ENCODE results near the gene NCOA1. TPM values are rescaled to one million over a fixed set of nuclear protein-coding genes. Genes with fewer than 3 reads are reported as not detected.

NCOA1 gene
- total and polyA plus RNA-seq, 10 of the 15 experiments (the other 5 are each of a cell fraction or from before 2014, with no cell fraction given) = 1.8 to 35.6 (median 6.1) TPM

DNA sequence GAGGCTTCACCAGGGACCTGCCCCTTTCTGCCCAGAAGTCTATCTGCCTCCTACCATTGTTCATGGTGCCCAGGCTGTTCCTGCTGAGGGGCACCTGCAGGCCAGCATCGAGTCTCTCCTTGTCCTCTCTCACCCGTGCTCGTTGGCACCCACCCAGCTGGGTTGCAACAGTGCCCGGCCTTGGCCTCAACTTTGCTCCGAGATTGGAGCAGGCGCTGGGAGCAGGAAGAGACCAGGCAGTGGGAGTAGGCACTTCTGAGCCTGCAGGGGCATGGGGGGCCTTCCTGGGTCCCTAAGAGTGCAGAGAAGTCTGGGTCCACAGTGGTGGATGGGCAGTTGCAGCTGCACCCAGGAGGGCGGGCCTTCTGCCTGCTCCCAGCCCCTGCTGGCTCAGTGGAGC, 75.6 kb downstream of the NCOA1 start:
- ChIA-PET RAD21 (ENCODE audit: unreplicated experiment) (no interaction called here), SMC1A (ENCODE audit: uncharacterized antibody, unreplicated experiment) (interaction anchor here (1.0 kb wide), 2 partner anchors 10 to 12 kb away, joined by 3 read pairs; no protein-coding TSS in a partner anchor), POLR2A (no interaction called here), CTCF (no interaction called here)
- WGBS (ENCODE audit: insufficient coverage, insufficient replicate concordance, low lambda C conversion rate, missing lambda C conversion rate) = 89% methylated on average over 7 of the region's 7 CpGs
- H4K20me1 ChIP-seq (ENCODE audit: control insufficient read depth, insufficient read depth) = no peaks in the 10 kb centered on the region
- in situ Hi-C loops (cut with MboI) = no loop called here
- H2AFZ ChIP-seq (ENCODE audit: control insufficient read depth, low read depth, low read length) = no peak overlapping the region
- DNase-seq (ENCODE audit: low read depth, low spot score) (no peak), FAIRE-seq (no peak), ATAC-seq (no peak)
- no peaks in the 10 kb centered on the region for H3K27me3 ChIP-seq (replicated peaks in 1 of 2; ENCODE audit: control insufficient read depth in 2 of 2, insufficient read depth in 2 of 2, low read length in 1 of 2)
- no TSS peak for BruUV-seq (replicated peaks)
- peaks cover 11% of the 10 kb centered on the region; the same call in 1 of the 3 replicates for H3K9me3 ChIP-seq (replicated peaks; ENCODE audit: control insufficient read depth, insufficient read depth, low read length)
- H3K79me2 ChIP-seq (ENCODE audit: control insufficient read depth, insufficient read depth, low read length) = no peaks in the 10 kb centered on the region
- H3K4me3 ChIP-seq = no peak overlapping the region
- no peak overlapping the region for H3K9ac ChIP-seq (ENCODE audit: control insufficient read depth, insufficient read depth, low read length)
- no peaks in the 10 kb centered on the region for H3K4me1 ChIP-seq (ENCODE audit: control insufficient read depth, insufficient read depth, low read length)
- intact Hi-C loops (cut with micrococcal nuclease; ENCODE audit: unreplicated experiment) = no loop called here
- H3K27ac ChIP-seq (ENCODE audit: control insufficient read depth, insufficient read depth) = no peak overlapping the region
- no peak overlapping the region for H3K4me2 ChIP-seq (ENCODE audit: control insufficient read depth, insufficient read depth)
- peaks cover 0 to 9% of the 10 kb centered on the region in 2 experiments; a peak in 2 of 4 replicates for H3K36me3 ChIP-seq (ENCODE audit: control insufficient read depth in 2 of 2, insufficient read depth in 2 of 2, low read length in 1 of 2)
- TF ChIP-seq CHD4 (IDR thresholded peaks at IDR 0.05) (no peak), POLR2AphosphoS2 (IDR thresholded peaks at IDR 0.05; ENCODE audit: low read depth, low read length) (no peak), RBBP5 (conservative IDR thresholded peaks at IDR 0.05) (no peak), ASH2L (IDR thresholded peaks at IDR 0.05; ENCODE audit: borderline replicate concordance, low read depth) (no peak), CEBPB (IDR thresholded peaks at IDR 0.05; ENCODE audit: borderline replicate concordance in 1 of 2, low read depth in 2 of 2, low read length in 2 of 2) (no peak), RELA (IDR thresholded peaks at IDR 0.05; ENCODE audit: borderline replicate concordance, partially characterized antibody) (no peak), ZNF687 (IDR thresholded peaks at IDR 0.05) (no peak), ZBTB11 (CRISPR knock-in tag; IDR thresholded peaks at IDR 0.05) (no peak), POLR2A (IDR thresholded peaks at IDR 0.05; ENCODE audit: low read depth, low read length) (no peak), MLLT1 (IDR thresholded peaks at IDR 0.05) (no peak)
- TF ChIP-seq, protein P1, sequence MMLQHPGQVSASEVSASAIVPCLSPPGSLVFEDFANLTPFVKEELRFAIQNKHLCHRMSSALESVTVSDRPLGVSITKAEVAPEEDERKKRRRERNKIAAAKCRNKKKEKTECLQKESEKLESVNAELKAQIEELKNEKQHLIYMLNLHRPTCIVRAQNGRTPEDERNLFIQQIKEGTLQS (IDR thresholded peaks at IDR 0.05; ENCODE audit: borderline replicate concordance, extremely low read depth, low read depth, low read length) = no peak
- TF ChIP-seq, protein P2, sequence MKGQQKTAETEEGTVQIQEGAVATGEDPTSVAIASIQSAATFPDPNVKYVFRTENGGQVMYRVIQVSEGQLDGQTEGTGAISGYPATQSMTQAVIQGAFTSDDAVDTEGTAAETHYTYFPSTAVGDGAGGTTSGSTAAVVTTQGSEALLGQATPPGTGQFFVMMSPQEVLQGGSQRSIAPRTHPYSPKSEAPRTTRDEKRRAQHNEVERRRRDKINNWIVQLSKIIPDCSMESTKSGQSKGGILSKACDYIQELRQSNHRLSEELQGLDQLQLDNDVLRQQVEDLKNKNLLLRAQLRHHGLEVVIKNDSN (IDR thresholded peaks at IDR 0.05; ENCODE audit: borderline replicate concordance, extremely low read length, insufficient read depth, low read depth, low read length) = no peak
- TF ChIP-seq, protein P3, sequence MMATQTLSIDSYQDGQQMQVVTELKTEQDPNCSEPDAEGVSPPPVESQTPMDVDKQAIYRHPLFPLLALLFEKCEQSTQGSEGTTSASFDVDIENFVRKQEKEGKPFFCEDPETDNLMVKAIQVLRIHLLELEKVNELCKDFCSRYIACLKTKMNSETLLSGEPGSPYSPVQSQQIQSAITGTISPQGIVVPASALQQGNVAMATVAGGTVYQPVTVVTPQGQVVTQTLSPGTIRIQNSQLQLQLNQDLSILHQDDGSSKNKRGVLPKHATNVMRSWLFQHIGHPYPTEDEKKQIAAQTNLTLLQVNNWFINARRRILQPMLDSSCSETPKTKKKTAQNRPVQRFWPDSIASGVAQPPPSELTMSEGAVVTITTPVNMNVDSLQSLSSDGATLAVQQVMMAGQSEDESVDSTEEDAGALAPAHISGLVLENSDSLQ (IDR thresholded peaks at IDR 0.05) = no peak

Measured in GM12878 (cell line).